IMR-90 (cell line): ENCODE data around the gene GARIN5A. TPM values are rescaled to one million over a fixed set of nuclear protein-coding genes. Genes with fewer than 3 reads are reported as not detected.

Source experiments
- ATAC-seq: fragments of 200-7000 bp; cut with Tn5 transposase; 2 replicates; pipeline ENCODE4 v1.9.1; 2020; ENCODE audit warnings: low read depth, mild to moderate bottlenecking, moderate library complexity
- BruUV-seq: library from RNA; stranded (reverse); fragments of 400-500 nt; replicated peaks from 2 replicates; lab custom pipeline; 2021; lab: Mats Ljungman, UMichigan
- CTCF ChIA-PET: fragments of 300-600 bp; formaldehyde crosslinking; extraction: SDS; loops from one replicate; lab custom pipeline; 2021; ENCODE audit warnings: antibody characterized with exemption; lab: Yijun Ruan, JAX
- POLR2A ChIA-PET: fragments of 300-600 bp; sonication (Branson Sonifier 250); formaldehyde crosslinking; loops from one replicate; lab custom pipeline; 2022; ENCODE audit warnings: antibody characterized with exemption; ENCODE audit not compliant: unreplicated experiment; lab: Charles Lee
- DNase-seq: peaks from one replicate; pipeline ENCODE4 v3.0.0; 2013
- H2AFZ ChIP-seq: replicated peaks from 2 replicates; pipeline ENCODE3; 2013; ENCODE audit warnings: low read length, mild to moderate bottlenecking; ENCODE audit not compliant: poor library complexity
- H2AK5ac ChIP-seq: 2 replicates; pipeline ENCODE4 v1.6.1; 2013; ENCODE audit warnings: low read depth, low read length, inconsistent platforms
- H2AK9ac ChIP-seq: replicated peaks from 2 replicates; pipeline ENCODE3; 2013; ENCODE audit warnings: mild to moderate bottlenecking, low read depth, low read length, moderate library complexity; ENCODE audit not compliant: poor library complexity
- H2BK120ac ChIP-seq: 2 replicates; pipeline ENCODE4 v1.6.1; 2013; ENCODE audit warnings: low read depth, low read length, inconsistent platforms
- H2BK15ac ChIP-seq: 3 replicates; pipeline ENCODE4 v1.6.1; 2013; ENCODE audit warnings: low read depth, low read length, inconsistent platforms
- H2BK20ac ChIP-seq: 2 replicates; pipeline ENCODE4 v1.6.1; 2013; ENCODE audit warnings: low read depth, mild to moderate bottlenecking, inconsistent platforms, low read length, moderate library complexity
- H2BK5ac ChIP-seq: 2 replicates; pipeline ENCODE4 v1.6.1; 2013; ENCODE audit warnings: mild to moderate bottlenecking, low read depth, low read length, inconsistent platforms; ENCODE audit not compliant: poor library complexity, severe bottlenecking
- H3K14ac ChIP-seq: replicated peaks from 2 replicates; pipeline ENCODE4 v1.6.1; 2013; ENCODE audit warnings: low read depth, low read length, inconsistent platforms
- H3K18ac ChIP-seq: 2 replicates; pipeline ENCODE4 v1.6.1; 2013; ENCODE audit warnings: low read depth, low read length, control low read depth
- H3K23ac ChIP-seq: 2 replicates; pipeline ENCODE4 v1.6.1; 2013; ENCODE audit warnings: low read depth, low read length, inconsistent platforms
- H3K27ac ChIP-seq: 2 replicates; pipeline ENCODE4 v1.5.1; 2013; ENCODE audit warnings: mild to moderate bottlenecking, control low read depth, low read length; ENCODE audit not compliant: insufficient read depth
- H3K27me3 ChIP-seq: 2 replicates; pipeline ENCODE4 v1.6.1; 2013; ENCODE audit warnings: low read length; ENCODE audit not compliant: control insufficient read depth, insufficient read depth
- H3K36me3 ChIP-seq: 2 replicates; pipeline ENCODE4 v1.6.1; 2013; ENCODE audit warnings: low read length, mixed read lengths; ENCODE audit not compliant: control insufficient read depth, insufficient read depth
- H3K4ac ChIP-seq: 2 replicates; pipeline ENCODE4 v1.6.1; 2013; ENCODE audit warnings: low read depth, low read length, inconsistent platforms
- H3K4me1 ChIP-seq: 2 replicates; pipeline ENCODE4 v1.6.1; 2013; ENCODE audit warnings: low read length, mixed read lengths; ENCODE audit not compliant: control insufficient read depth, insufficient read depth
- H3K4me2 ChIP-seq: 2 replicates; pipeline ENCODE4 v1.6.1; 2013; ENCODE audit warnings: low read depth, mild to moderate bottlenecking, control low read depth, low read length, moderate library complexity
- H3K4me3 ChIP-seq: 2 replicates; pipeline ENCODE4 v1.5.1; 2013; ENCODE audit warnings: low read depth, mild to moderate bottlenecking, control low read depth, low read length, moderate library complexity; ENCODE audit not compliant: insufficient read depth
- H3K56ac ChIP-seq: 2 replicates; pipeline ENCODE4 v1.6.1; 2013; ENCODE audit warnings: low read length, inconsistent platforms; ENCODE audit not compliant: insufficient read depth; ENCODE audit errors: extremely low read depth
- H3K79me1 ChIP-seq, 2 experiments: 2 replicates each; pipeline ENCODE4 v1.6.1; 2013; ENCODE audit warnings: low read length in 2 of 2, inconsistent platforms in 1 of 2, low read depth in 1 of 2
- H3K9ac ChIP-seq: 2 replicates; pipeline ENCODE4 v1.6.1; 2013; ENCODE audit warnings: low read depth, low read length, control low read depth
- H3K9me1 ChIP-seq: 2 replicates; pipeline ENCODE4 v1.6.1; 2013; ENCODE audit warnings: low read length, inconsistent platforms; ENCODE audit not compliant: insufficient read depth
- H3K9me3 ChIP-seq: 2 replicates; pipeline ENCODE4 v1.6.1; 2013; ENCODE audit warnings: low read length; ENCODE audit not compliant: control insufficient read depth, insufficient read depth
- H4K20me1 ChIP-seq: 2 replicates; pipeline ENCODE4 v1.6.1; 2013; ENCODE audit warnings: low read length, inconsistent platforms; ENCODE audit not compliant: insufficient read depth
- H4K5ac ChIP-seq: 2 replicates; pipeline ENCODE4 v1.6.1; 2013; ENCODE audit warnings: mild to moderate bottlenecking, low read depth, low read length, control low read depth
- H4K8ac ChIP-seq, 2 experiments: 2 replicates each; pipeline ENCODE4 v1.6.1; 2013; ENCODE audit warnings: low read depth in 2 of 2, low read length in 2 of 2, control low read depth in 1 of 2, inconsistent platforms in 1 of 2
- H4K91ac ChIP-seq: 2 replicates; pipeline ENCODE4 v1.6.1; 2013; ENCODE audit warnings: low read depth, low read length, inconsistent platforms; ENCODE audit not compliant: insufficient read depth
- BHLHE40 ChIP-seq: fragments of 150-350 bp; IDR thresholded peaks from 2 replicates; pipeline ENCODE4 v1.6.1; 2016; ENCODE audit warnings: mild to moderate bottlenecking, low read depth, low read length
- ELK1 ChIP-seq: fragments of 150-350 bp; IDR thresholded peaks from 2 replicates; pipeline ENCODE4 v1.6.1; 2016; ENCODE audit warnings: low read depth, mild to moderate bottlenecking, low read length, moderate library complexity, borderline replicate concordance
- FOS ChIP-seq: fragments of 150-350 bp; IDR thresholded peaks from 2 replicates; pipeline ENCODE4 v1.6.1; 2016; ENCODE audit warnings: low read depth, low read length
- NFE2L2 ChIP-seq: fragments of 150-350 bp; IDR thresholded peaks from 2 replicates; pipeline ENCODE4 v1.6.1; 2016; ENCODE audit warnings: low read depth, mild to moderate bottlenecking, low read length
- RCOR1 ChIP-seq: IDR thresholded peaks from 2 replicates; pipeline ENCODE4 v1.6.1; 2012; ENCODE audit warnings: mild to moderate bottlenecking, low read length, improper control_type of control experiment; ENCODE audit not compliant: insufficient replicate concordance
- WGBS, 2 experiments: methylation state at CpG; one replicate each; pipeline versions ENCODE4 v1.1.5 to v1.1.7; 2013; ENCODE audit warnings: missing lambda C conversion rate in 2 of 2; ENCODE audit not compliant: insufficient read length in 1 of 2; ENCODE audit errors: extremely low coverage in 2 of 2; 5-methylcytosine and 5-hydroxymethylcytosine counted together
- dilution Hi-C: fragments of 300-500 bp; cut with HindIII; formaldehyde crosslinking; loops from one replicate; pipeline ENCODE4 v1.14.3; 2018; ENCODE audit warnings: low sequenced_read_pairs; ENCODE audit not compliant: unreplicated experiment
- in situ Hi-C: fragments of 300-500 bp; cut with MboI; formaldehyde crosslinking; loops from 3 replicates; pipeline ENCODE4 v1.14.3; 2019; ENCODE audit warnings: low sequenced_read_pairs, inconsistent platforms, mixed read lengths
- intact Hi-C: fragments of 100-400 bp; cut with micrococcal nuclease; formaldehyde crosslinking; loops from 2 replicates; pipeline ENCODE4 v1.10.0; 2022
- polyA plus RNA-seq, 3 experiments: library from polyadenylated mRNA; depleted of rRNA; stranded (reverse); fragments of >200 nt; gene quantifications; 2 replicates each; pipeline ENCODE4 v1.2.3, GENCODE V29; 2012; ENCODE audit warnings: low replicate concordance in 1 of 3
- total RNA-seq: library from RNA; depleted of rRNA; stranded (reverse); fragments of >200 nt; gene quantifications from 2 replicates; pipeline ENCODE4 v1.2.3, GENCODE V29; 2012

The GARIN5A gene
- total and polyA plus RNA-seq, 2 of the 4 experiments (the other 2 are of a cell fraction), result 0.53 TPM; not detected in 1

GRCh38 chr19:50453243-50453642 lies 23.4 kb downstream of the GARIN5A start:
- H2AK5ac ChIP-seq, result no peak overlapping the region
- no peak overlapping the region for H2AK9ac ChIP-seq
- H2BK20ac ChIP-seq, result no peak overlapping the region
- H3K9me1 ChIP-seq, result no peaks in the 10 kb centered on the region
- no peak overlapping the region for H4K91ac ChIP-seq
- H3K27me3 ChIP-seq, result peaks cover 8% of the 10 kb centered on the region; the same call in 1 of the 2 replicates
- no peak overlapping the region for H4K8ac ChIP-seq
- no peak overlapping the region for H3K18ac ChIP-seq
- H3K9me3 ChIP-seq, result no peaks in the 10 kb centered on the region
- no peaks in the 10 kb centered on the region for H3K4me1 ChIP-seq
- TF ChIP-seq FOS (no peak), NFE2L2 (no peak), BHLHE40 (no peak), ELK1 (no peak), RCOR1 (no peak)
- no peak overlapping the region for H2BK15ac ChIP-seq
- ATAC-seq (no peak), DNase-seq (no peak)
- in situ Hi-C loops, result no loop called here
- no peak overlapping the region for H2BK5ac ChIP-seq
- CTCF ChIA-PET, result interaction anchor here (0.6 kb wide), 1 partner anchor 454 kb away, joined by 3 read pairs; no protein-coding TSS in a partner anchor
- no peak overlapping the region for H3K23ac ChIP-seq
- no peak overlapping the region for H3K56ac ChIP-seq
- no peak overlapping the region for H3K4me2 ChIP-seq
- POLR2A ChIA-PET, result no interaction called here
- no peaks in the 10 kb centered on the region for H3K36me3 ChIP-seq
- no CpG with 5 or more reads among the region's 3 CpGs for WGBS, 2 experiments
- no peak overlapping the region for H4K5ac ChIP-seq
- intact Hi-C loops, result no loop called here
- no peaks in the 10 kb centered on the region for H3K79me1 ChIP-seq
- no peaks in the 10 kb centered on the region for H4K20me1 ChIP-seq
- dilution Hi-C loops, result no loop called here
- H3K4ac ChIP-seq, result no peak overlapping the region
- no TSS peak for BruUV-seq
- H2BK120ac ChIP-seq, result no peak overlapping the region
- no peak overlapping the region for H3K9ac ChIP-seq
- no peak overlapping the region for H3K4me3 ChIP-seq
- H3K27ac ChIP-seq, result no peak overlapping the region
- H2AFZ ChIP-seq, result no peak overlapping the region
- no peak overlapping the region for H3K14ac ChIP-seq
